Endometrial microvascular endothelial cells (primary cell): Measurements from ENCODE around the gene PRPF39. TPM values are rescaled to one million over a fixed set of nuclear protein-coding genes. Genes with fewer than 3 reads are reported as not detected.
"Not testable (repeated sequence)": the region's sequence is repeated elsewhere in the genome, so short reads cannot be mapped to it uniquely, and the experiment has no call there.

Experiments used
- in situ Hi-C: cut with HindIII; loops from 2 replicates; pipeline ENCODE4 v1.10.0; 2017; ENCODE audit warnings: low sequenced_read_pairs, low pct_unique_long_range_greater_than_20kb; ENCODE audit errors: inconsistent ontology term
- total RNA-seq: library from RNA; depleted of rRNA; stranded (reverse); fragments of >200 nt; gene quantifications from one replicate; pipeline ENCODE4 v1.2.3, GENCODE V29; 2015; ENCODE audit errors: inconsistent ontology term

PRPF39 gene
- total RNA-seq, 1 donor from 2014 or later: 17.4 TPM

DNA sequence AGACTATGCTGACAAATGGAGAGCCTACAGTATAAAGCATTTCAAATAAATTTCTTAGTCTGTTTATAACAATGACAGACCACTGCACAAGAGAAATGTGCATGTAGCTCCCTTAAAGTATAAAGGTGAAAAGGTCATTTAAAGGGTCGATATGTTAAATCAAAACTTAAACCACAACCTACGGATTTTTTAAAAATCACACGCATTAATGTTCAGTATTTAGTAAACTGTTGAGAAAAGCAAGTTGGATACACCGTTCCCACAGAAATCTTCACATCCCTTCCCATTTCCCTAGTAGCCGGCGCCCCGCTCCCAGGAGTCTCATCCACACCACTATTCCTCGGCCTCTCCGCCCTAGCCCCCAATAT is 49.8 kb downstream of the PRPF39 start:
- in situ Hi-C loops: no loop called here

DNA sequence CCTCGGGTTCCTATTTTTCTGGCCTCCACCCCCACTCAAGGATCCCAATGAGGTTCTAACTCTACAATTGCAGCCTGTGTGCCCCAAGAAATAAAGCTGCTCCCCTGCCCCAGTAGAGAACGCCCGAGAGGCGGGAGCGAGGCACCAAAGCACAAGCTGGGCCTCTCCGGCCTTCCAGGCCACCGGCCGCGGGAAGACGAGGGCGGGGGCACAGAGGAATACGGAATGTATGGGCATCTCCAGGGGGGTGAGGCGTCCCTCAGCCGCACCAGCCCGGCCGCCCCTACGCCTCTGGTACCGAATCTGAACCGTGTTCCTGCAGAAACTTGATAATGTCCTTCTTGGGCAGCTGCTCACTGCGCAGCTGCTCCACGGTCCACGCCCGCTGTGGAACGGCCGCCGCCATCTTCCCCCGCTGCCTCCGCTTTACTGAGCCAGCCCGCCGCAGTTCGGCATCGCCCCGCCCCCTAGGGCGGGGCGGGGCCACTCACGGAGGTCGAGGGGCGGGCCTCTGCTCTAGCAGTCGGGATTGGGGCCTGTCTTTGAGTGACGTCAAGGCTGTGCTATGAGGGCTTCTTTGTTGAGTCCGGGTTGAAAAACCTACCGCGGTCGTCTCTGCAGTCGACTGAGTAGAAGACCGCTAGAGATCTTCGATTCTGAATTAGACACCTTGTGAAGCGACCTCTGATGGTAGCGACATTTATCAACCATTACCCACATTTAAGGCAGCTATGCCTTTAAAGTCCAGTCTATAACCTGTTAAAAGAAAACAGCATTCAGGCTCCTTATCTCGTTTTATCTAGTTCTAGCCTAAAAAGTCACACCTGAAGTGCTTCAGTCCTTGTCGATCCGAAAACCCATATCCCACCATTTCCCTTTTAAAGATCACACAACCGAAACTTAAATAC is 50.4 kb downstream of the PRPF39 start, which contains the start of gene FKBP3:
Gene FKBP3 (minus strand): TSS at position 431 of the 908 bp plus-strand sequence. CDS start 25 bp downstream, at position 406.
- in situ Hi-C loops: no loop called here

- in situ Hi-C loops: no loop called here
These were observed 51.2 kb downstream of the PRPF39 start for GRCh38 chr14:45135156-45135555.

GRCh38 chr14:45135659-45136395 is 51.9 kb downstream of the PRPF39 start, which contains the start of gene FANCM:
Gene FANCM (plus strand): TSS chr14:45135930. CDS start chr14:45136032, 102 bp downstream.
- in situ Hi-C loops: no loop called here

GRCh38 chr14:45136399-45136798 is 52.5 kb downstream of the PRPF39 start:
- in situ Hi-C loops: no loop called here

- in situ Hi-C loops: no loop called here
These were observed 56.8 kb downstream of the PRPF39 start for GRCh38 chr14:45140661-45141187.

DNA sequence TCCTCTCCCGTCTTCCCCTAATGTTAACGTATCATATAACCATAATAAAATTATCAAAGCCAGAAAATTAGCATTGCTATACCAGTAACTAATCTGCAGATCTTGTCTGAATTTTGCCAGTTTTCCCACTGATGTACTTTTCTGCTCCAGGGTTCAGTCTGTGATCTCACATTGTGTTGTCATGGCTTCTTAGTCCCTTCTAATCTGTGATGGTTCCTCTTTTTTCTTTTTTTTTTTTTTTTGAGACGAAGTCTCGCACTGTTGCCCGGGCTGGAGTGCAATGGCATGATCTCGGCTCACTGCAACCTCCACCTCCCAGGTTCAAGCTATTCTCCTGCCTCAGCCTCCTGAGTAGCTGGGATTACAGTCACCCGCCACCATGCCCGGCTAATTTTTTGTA is 58.2 kb downstream of the PRPF39 start:
- in situ Hi-C loops: not testable (repeated sequence)

- in situ Hi-C loops: no loop called here
These were observed 60.7 kb downstream of the PRPF39 start for GRCh38 chr14:45144658-45145057.

DNA sequence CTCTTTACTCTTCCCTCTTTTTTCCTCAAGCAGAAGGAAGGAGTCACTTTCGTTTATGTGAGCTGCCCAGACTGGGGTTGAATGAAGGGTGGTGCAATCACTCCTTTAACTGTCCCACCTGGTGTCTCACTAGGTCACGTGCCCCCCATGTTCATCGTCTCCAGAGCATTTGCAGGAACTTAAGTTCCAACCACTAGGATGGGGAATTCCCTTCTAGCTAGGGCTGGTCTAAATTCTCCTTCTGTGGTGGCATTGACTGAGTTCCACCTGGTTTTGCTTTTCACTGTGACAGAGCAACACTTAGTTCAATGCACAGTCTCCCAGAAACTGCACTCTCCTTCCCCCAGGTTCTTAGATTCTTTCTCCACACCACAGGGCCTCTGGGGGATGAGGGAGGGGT is 61.3 kb downstream of the PRPF39 start:
- in situ Hi-C loops: no loop called here

- in situ Hi-C loops: no loop called here
These were observed 65.7 kb downstream of the PRPF39 start for GRCh38 chr14:45149602-45150001.

- in situ Hi-C loops: no loop called here
These were observed 66.5 kb downstream of the PRPF39 start for GRCh38 chr14:45150386-45150890.

- in situ Hi-C loops: no loop called here
These were observed 72.2 kb downstream of the PRPF39 start for GRCh38 chr14:45156067-45156466.

Other genes with a start within 250 kb of the PRPF39 start
- 1.9 TPM for gene KLHL28, start 122.2 kb upstream of the PRPF39 start, total RNA-seq
- 7.8 TPM for gene TOGARAM1, start 121.9 kb upstream of the PRPF39 start, total RNA-seq
- gene FKBP3, start 50.4 kb downstream of the PRPF39 start, total RNA-seq: 44.1 TPM
- gene FANCM, start 51.8 kb downstream of the PRPF39 start, total RNA-seq: 12.2 TPM
- 31.1 TPM for gene MIS18BP1, start 169.1 kb downstream of the PRPF39 start, total RNA-seq